GM23338 (cell line): ENCODE measurements around the gene CYLC1. TPM values are rescaled to one million over a fixed set of nuclear protein-coding genes. Genes with fewer than 3 reads are reported as not detected.

Experiments
- CREB1 ChIP-seq: fragments of 250-450 bp; sonication (Bioruptor Pico); IDR thresholded peaks from 2 replicates; pipeline ENCODE4 v1.5.0; 2020; ENCODE audit warnings: low read depth, mild to moderate bottlenecking, moderate library complexity
- EZH2 ChIP-seq: fragments of 200-600 bp; sonication (generic); IDR thresholded peaks from one replicate; pipeline ENCODE4 v1.8.0; 2017; ENCODE audit warnings: antibody characterized with exemption, mild to moderate bottlenecking, low read depth; ENCODE audit not compliant: unreplicated experiment
- EZH2phosphoT487 ChIP-seq: fragments of 200-600 bp; sonication (generic); IDR thresholded peaks from one replicate; pipeline ENCODE4 v1.8.1; 2018; ENCODE audit warnings: antibody characterized with exemption; ENCODE audit not compliant: unreplicated experiment
- JUNB ChIP-seq: IDR thresholded peaks from one replicate; pipeline ENCODE4 v1.6.1; 2016; ENCODE audit warnings: antibody characterized with exemption; ENCODE audit not compliant: unreplicated experiment
- NANOG ChIP-seq: IDR thresholded peaks from 2 replicates; pipeline ENCODE4 v1.6.1; 2016; ENCODE audit warnings: antibody characterized with exemption, borderline replicate concordance
- ZNF331 ChIP-seq: fragments of 250-450 bp; sonication (Bioruptor Pico); IDR thresholded peaks from 2 replicates; pipeline ENCODE4 v1.5.0; 2020; ENCODE audit warnings: low read depth, mild to moderate bottlenecking, moderate library complexity
- ZNF462 ChIP-seq: fragments of 250-450 bp; sonication (Bioruptor Pico); IDR thresholded peaks from 2 replicates; pipeline ENCODE4 v1.5.0; 2020; ENCODE audit warnings: mild to moderate bottlenecking, moderate library complexity
- polyA plus RNA-seq: library from polyadenylated mRNA; unstranded; fragments of >200 nt; fragmentation: Nextera tagmentation; extraction: Ambion mirVana; gene quantifications from 2 replicates; pipeline ENCODE4 v1.2.1, GENCODE V29; 2016
- total RNA-seq: library from RNA; depleted of rRNA; stranded (reverse); fragments of >200 nt; shearing (Covaris generic); gene quantifications from 2 replicates; pipeline ENCODE4 v1.2.3, GENCODE V29; 2014

CYLC1 gene
- total and polyA plus RNA-seq, 2 experiments from 2014 or later, result not detected

- TF ChIP-seq ZNF462 (CRISPR knock-in tag) (no peak), ZNF331 (CRISPR knock-in tag) (no peak), JUNB (no peak), NANOG (no peak), CREB1 (CRISPR knock-in tag) (no peak), EZH2phosphoT487 (no peak), EZH2 (no peak)
Observed at GRCh38 chrX:83934220-83934619, 73.3 kb downstream of the CYLC1 start (continued).
